Body of pancreas (tissue), 4 donors: Measurements from ENCODE around the gene SSU72.

Experiments used
- POLR2A ChIP-seq, 3 donors: fragments of 450-650 bp; IDR thresholded peaks; one replicate each; pipeline ENCODE4 v1.6.1; 2016; ENCODE audit warnings: antibody characterized with exemption in 3 of 3, mild to moderate bottlenecking in 2 of 3
- TF ChIP-seq, protein P1 (sequence below), 7 experiments: fragments of 450-650 bp in 4 of 7; fragments of 200-600 bp in 3 of 7; sonication (generic) in 3 of 7; IDR thresholded peaks; one replicate each; pipeline ENCODE4 v1.5.1; 2016 to 2019; ENCODE audit warnings: antibody characterized with exemption in 7 of 7

DNA sequence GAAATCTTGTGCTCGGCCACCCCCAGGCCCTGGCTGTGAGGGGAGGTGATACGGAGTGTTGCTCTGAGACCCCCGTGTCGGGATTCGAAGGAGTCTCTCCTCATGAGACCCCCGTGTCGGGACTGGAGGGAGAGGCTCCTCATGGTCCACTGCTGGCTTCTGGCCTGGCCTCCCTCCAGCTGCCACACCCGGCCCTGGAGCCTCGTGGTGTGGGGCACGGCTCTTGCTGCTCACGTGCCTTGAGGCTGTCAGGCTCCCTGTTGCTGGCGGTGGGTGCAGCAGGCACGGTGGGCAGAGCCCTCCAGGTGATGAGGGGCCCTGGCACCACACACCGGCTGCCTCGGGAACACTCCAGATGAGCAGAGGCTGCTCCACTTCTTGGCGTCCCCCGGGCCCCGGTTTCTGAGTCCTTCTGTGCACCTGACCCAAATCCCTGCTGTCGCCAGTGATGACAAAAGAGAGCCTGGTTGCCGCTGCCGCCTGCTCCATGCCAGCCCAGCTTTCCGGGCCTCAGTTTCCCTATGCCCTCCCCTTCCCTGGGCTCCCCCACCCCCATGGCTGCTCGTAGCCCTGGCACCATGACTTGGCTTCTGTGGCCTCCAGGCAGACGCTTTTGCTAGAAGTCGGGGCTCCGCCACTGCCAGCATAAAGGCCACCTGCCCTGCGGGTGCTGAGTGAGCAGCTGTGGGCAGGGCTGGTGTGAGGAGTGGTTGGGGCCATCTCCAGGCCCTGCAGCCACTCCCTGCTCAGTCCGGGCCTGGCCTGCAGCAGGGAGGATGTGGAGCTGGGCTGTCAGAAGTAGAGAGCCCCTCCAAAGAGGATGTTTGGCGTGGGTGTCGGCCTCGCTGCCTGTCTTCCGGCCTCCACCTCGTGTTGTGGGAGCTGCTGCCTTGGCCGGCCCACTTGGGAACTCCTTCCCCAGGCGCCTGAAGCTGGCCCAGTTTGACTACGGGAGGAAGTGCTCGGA is 46.1 kb downstream of the SSU72 start:
- TF ChIP-seq, protein P1, sequence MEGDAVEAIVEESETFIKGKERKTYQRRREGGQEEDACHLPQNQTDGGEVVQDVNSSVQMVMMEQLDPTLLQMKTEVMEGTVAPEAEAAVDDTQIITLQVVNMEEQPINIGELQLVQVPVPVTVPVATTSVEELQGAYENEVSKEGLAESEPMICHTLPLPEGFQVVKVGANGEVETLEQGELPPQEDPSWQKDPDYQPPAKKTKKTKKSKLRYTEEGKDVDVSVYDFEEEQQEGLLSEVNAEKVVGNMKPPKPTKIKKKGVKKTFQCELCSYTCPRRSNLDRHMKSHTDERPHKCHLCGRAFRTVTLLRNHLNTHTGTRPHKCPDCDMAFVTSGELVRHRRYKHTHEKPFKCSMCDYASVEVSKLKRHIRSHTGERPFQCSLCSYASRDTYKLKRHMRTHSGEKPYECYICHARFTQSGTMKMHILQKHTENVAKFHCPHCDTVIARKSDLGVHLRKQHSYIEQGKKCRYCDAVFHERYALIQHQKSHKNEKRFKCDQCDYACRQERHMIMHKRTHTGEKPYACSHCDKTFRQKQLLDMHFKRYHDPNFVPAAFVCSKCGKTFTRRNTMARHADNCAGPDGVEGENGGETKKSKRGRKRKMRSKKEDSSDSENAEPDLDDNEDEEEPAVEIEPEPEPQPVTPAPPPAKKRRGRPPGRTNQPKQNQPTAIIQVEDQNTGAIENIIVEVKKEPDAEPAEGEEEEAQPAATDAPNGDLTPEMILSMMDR (IDR thresholded peaks at IDR 0.05): no peak
- no peak for TF ChIP-seq POLR2A (IDR thresholded peaks at IDR 0.05)
